Measurements from ENCODE around the gene CAMSAP1.

CAMSAP1 gene

GRCh38 chr9:135761845-135762168, 145.5 kb downstream of the CAMSAP1 start:
- FAIRE-seq (no peak), DNase-seq (ENCODE audit: low spot score) (no peak)

GRCh38 chr9:135761150-135761844, 146.0 kb downstream of the CAMSAP1 start:
- no peak for FAIRE-seq
- no peak for DNase-seq (ENCODE audit: low spot score)

- no peak for FAIRE-seq
- no peak for DNase-seq (ENCODE audit: low spot score)
Measured at GRCh38 chr9:135760465-135760864, 146.9 kb downstream of the CAMSAP1 start.

GRCh38 chr9:135759676-135760300, 147.6 kb downstream of the CAMSAP1 start:
- FAIRE-seq (no peak), DNase-seq (ENCODE audit: low spot score) (no peak)

GRCh38 chr9:135758870-135759269, 148.5 kb downstream of the CAMSAP1 start:
- no peak for DNase-seq (ENCODE audit: low spot score)
- FAIRE-seq = no peak

Measured in urothelium cell line (cell line).